ENCODE data around the gene NUTM2F.
"Not testable (repeated sequence)": the region's sequence is repeated elsewhere in the genome, so short reads cannot be mapped to it uniquely, and the experiment has no call there.

NUTM2F gene

DNA sequence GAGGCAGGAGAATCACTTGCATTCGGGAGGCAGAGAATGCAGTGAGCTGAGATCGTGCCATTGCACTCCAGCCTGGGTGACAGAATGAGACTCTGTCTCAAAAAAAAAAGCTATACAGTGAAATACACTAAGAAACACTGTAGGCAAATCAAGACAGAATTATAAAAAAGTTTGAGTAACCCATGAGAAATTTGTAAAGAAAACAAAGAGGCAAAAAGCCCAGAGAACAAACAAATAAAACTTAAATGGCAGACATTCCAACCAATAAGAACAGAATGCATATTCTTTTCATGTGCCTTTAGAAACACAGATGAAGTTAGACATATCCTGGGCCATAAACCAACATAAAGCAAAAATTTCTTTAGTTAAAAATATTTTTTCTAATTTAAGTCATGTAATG lies 38.8 kb downstream of the NUTM2F start:
- no peak for DNase-seq (ENCODE audit: low read depth)
- TF ChIP-seq, protein P1, sequence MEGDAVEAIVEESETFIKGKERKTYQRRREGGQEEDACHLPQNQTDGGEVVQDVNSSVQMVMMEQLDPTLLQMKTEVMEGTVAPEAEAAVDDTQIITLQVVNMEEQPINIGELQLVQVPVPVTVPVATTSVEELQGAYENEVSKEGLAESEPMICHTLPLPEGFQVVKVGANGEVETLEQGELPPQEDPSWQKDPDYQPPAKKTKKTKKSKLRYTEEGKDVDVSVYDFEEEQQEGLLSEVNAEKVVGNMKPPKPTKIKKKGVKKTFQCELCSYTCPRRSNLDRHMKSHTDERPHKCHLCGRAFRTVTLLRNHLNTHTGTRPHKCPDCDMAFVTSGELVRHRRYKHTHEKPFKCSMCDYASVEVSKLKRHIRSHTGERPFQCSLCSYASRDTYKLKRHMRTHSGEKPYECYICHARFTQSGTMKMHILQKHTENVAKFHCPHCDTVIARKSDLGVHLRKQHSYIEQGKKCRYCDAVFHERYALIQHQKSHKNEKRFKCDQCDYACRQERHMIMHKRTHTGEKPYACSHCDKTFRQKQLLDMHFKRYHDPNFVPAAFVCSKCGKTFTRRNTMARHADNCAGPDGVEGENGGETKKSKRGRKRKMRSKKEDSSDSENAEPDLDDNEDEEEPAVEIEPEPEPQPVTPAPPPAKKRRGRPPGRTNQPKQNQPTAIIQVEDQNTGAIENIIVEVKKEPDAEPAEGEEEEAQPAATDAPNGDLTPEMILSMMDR (conservative IDR thresholded peaks at IDR 0.05; ENCODE audit: low read length): no peak
- no peak overlapping the region for H3K4me3 ChIP-seq (ENCODE audit: low read length)

DNA sequence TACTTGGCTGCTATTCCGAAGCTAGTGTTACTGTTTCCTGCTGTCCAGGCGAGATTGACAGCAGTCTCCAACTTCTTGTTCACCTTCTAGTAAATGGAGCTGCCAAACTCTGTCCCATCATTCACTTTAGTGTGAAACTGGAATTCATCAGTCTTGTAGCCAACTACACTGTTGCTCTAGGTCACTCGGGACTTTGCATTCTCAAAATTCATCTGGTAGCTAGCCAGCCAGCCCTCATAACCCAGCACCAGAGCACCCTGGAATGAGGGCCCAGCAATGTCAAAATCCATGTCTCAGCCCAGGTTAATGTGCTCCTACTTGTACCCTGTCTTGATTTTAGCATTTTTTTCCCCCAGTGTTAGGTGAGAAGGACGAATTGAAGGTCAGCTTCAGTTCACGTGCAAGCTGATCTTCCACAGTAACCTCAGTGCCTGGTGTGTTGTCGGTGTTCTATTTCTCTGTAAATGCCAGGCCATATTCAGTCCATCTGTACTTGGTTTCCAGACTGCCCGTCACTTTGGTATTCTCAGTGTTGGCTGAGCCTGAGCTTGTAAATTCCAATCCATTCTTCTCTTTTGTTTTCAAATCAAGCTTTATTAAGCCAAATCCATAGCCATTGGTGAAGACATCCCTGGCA lies 40.4 kb downstream of the NUTM2F start:
- TF ChIP-seq, protein P1 (conservative IDR thresholded peaks at IDR 0.05; ENCODE audit: low read length): no peak
- H3K4me3 ChIP-seq (ENCODE audit: low read length): no peak overlapping the region
- DNase-seq (ENCODE audit: low read depth): no peak

DNA sequence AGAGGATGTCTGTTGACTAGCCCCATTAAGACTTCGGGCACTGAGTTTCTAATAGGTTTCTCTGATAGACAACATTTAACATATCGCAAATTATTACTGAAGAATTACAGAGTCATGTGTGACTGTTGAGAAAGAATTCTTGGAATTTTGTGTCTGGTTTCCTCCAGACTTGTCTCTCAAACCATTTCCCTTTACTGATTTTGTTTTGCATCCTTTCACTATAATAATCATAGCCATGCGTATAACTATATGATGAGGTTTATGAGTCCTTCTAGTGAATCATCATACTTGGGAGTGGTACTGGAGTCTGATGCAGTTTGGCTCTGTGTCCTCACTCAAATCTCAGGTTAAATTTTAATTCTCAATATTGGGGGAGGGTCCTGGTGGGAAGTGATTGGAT lies 42.3 kb downstream of the NUTM2F start:
- no peak overlapping the region for H3K4me3 ChIP-seq (ENCODE audit: low read length)
- no peak for DNase-seq (ENCODE audit: low read depth)
- TF ChIP-seq, protein P1 (conservative IDR thresholded peaks at IDR 0.05; ENCODE audit: low read length): no peak

DNA sequence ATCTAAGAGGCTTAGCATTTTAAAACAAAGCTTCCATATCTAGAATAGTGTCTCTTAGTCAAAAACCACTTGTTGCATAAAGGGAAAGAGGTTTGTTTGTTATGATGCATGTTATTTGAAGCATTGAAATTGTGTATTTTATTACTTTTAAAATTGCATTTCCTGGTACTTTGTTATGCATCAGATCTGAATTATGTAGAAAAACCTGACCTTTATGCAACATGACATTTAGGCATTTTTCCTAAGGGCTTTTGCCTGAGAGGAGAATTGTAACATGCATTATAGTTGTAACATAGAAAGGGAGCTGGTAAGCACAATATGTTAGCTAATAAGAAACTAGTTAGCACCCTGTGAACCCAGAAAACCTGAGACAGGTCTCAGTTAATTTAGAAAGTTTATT lies 47.3 kb downstream of the NUTM2F start:
- DNase-seq (ENCODE audit: low read depth): no peak
- TF ChIP-seq, protein P1 (conservative IDR thresholded peaks at IDR 0.05; ENCODE audit: low read length): no peak
- no peak overlapping the region for H3K4me3 ChIP-seq (ENCODE audit: low read length)

DNA sequence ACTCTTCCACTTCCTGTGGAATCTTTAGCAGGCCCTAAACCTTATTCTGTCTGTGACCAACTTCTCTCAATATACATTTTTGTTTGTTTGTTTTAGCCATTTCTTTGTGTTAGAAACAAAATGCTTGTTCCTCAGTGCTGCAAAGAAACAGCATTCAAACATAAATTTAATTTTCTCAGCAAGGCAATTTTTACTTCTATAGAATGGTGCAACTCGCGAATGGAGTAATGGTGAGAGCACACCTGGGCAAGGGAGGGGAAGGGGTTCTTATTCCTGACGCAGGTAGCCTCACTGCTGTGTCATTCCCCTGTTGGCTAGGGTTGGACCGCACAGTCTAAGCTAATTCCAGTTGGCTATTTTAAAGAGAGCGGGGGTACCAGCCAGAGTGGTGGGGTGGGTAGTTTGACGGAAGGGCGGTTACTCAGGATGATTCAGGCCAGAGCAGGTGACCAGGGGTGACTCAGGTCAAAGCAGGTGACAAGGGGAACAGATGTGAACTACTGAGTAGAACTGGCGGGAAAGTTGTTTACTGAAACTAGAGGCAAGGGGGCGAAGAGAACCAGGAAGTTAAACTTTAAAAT lies 47.9 kb downstream of the NUTM2F start:
- TF ChIP-seq, protein P1 (conservative IDR thresholded peaks at IDR 0.05; ENCODE audit: low read length): no peak
- DNase-seq (ENCODE audit: low read depth): no peak
- no peak overlapping the region for H3K4me3 ChIP-seq (ENCODE audit: low read length)

DNA sequence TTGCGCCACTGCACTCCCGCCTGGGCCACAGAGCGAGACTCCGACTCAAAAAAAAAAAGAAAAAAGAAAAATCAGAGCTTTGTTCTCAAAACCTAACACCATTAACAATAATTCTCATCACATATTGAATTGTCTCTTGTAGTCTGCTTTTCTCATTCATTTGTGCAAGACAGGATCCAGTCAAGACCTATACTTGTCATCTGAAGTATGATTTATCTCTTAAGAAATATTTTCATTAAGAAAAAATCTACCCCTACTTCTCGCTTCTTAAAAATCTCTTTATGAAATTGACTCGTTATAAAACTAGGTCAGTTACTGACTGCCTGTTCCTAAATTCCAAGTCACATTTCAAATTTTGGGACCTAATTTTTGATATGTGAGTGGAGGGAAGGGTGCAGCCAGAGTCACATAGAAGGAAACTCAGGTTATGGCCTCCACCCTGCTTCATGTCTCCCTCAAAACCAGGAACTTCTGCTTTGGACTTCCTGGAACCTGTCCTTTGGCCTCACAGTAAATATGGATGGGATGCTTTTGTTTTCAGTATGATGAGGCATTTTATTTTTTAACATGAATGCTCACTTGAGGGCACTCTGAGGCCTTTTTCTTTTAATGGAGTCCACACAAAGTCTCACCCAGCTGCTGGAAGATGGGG lies 50.4 kb downstream of the NUTM2F start:
- no peak for DNase-seq (ENCODE audit: low read depth)
- H3K4me3 ChIP-seq (ENCODE audit: low read length): no peak overlapping the region
- TF ChIP-seq, protein P1 (conservative IDR thresholded peaks at IDR 0.05; ENCODE audit: low read length): no peak

DNA sequence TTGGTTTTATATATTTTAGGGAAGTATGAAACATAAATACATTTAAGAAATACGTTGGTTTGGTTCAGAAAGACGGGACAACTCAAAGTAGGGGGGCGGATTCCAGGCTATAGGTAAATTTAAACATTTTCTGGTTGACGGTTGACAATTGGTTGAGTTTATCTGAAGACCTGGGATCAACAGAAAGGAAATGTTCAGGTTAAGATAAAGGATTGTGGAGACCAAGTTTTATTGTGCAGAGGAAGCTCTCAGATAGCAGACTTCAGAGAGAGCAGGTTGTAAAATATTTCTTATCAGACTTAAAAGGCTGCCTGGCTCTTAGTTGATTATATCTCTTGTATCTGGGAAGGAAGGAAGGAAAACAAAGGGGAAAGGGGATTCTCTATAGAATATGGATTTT lies 51.4 kb downstream of the NUTM2F start:
- not testable (repeated sequence) for H3K4me3 ChIP-seq (ENCODE audit: low read length); DNase-seq (ENCODE audit: low read depth)

All from AG10803 (cell line).